GM21619 (cell line): ENCODE data around the gene ADGRB3.
"Not testable (repeated sequence)": the region's sequence is repeated elsewhere in the genome, so short reads cannot be mapped to it uniquely, and the experiment has no call there.

ENCODE experiments used
- ATAC-seq: cut with Tn5 transposase; IDR thresholded peaks from one replicate; pipeline ENCODE4 v1.9.1; 2021; ENCODE audit not compliant: unreplicated experiment

Gene ADGRB3

GRCh38 chr6:69216127-69216526, 581.0 kb downstream of the ADGRB3 start:
- no peak for ATAC-seq

- no peak for ATAC-seq
These were observed 582.3 kb downstream of the ADGRB3 start for GRCh38 chr6:69217343-69217742.

GRCh38 chr6:69220375-69220774, 585.3 kb downstream of the ADGRB3 start:
- ATAC-seq = no peak

- ATAC-seq = no peak
These were observed 596.9 kb downstream of the ADGRB3 start for GRCh38 chr6:69232008-69232407.

GRCh38 chr6:69232496-69232895, 597.4 kb downstream of the ADGRB3 start:
- no peak for ATAC-seq

GRCh38 chr6:69232911-69233448, 597.9 kb downstream of the ADGRB3 start:
- ATAC-seq = peak; percentile 94

- no peak for ATAC-seq
These were observed 603.0 kb downstream of the ADGRB3 start for GRCh38 chr6:69238067-69238466.

- ATAC-seq = no peak
These were observed 611.9 kb downstream of the ADGRB3 start for GRCh38 chr6:69246983-69247382.

- ATAC-seq = no peak
These were observed 625.9 kb downstream of the ADGRB3 start for GRCh38 chr6:69261010-69261409.

GRCh38 chr6:69263297-69263696, 628.2 kb downstream of the ADGRB3 start:
- no peak for ATAC-seq

GRCh38 chr6:69265090-69265489, 630.0 kb downstream of the ADGRB3 start:
- ATAC-seq = no peak

- ATAC-seq = no peak
These were observed 630.6 kb downstream of the ADGRB3 start for GRCh38 chr6:69265706-69266105.

GRCh38 chr6:69276204-69276603, 641.1 kb downstream of the ADGRB3 start:
- no peak for ATAC-seq

GRCh38 chr6:69279805-69280204, 644.7 kb downstream of the ADGRB3 start:
- ATAC-seq = no peak

- ATAC-seq = no peak
These were observed 645.8 kb downstream of the ADGRB3 start for GRCh38 chr6:69280858-69281257.

- ATAC-seq = no peak
These were observed 649.2 kb downstream of the ADGRB3 start for GRCh38 chr6:69284176-69284730.

GRCh38 chr6:69285054-69285453, 650.0 kb downstream of the ADGRB3 start:
- no peak for ATAC-seq

- ATAC-seq = no peak
These were observed 651.2 kb downstream of the ADGRB3 start for GRCh38 chr6:69286331-69286730.

- ATAC-seq = not testable (repeated sequence)
These were observed 653.1 kb downstream of the ADGRB3 start for GRCh38 chr6:69288198-69288597.

- ATAC-seq = no peak
These were observed 654.8 kb downstream of the ADGRB3 start for GRCh38 chr6:69289689-69290495.

GRCh38 chr6:69293471-69293870, 658.4 kb downstream of the ADGRB3 start:
- no peak for ATAC-seq

- ATAC-seq = no peak
These were observed 659.3 kb downstream of the ADGRB3 start for GRCh38 chr6:69294407-69294806.
